Body of pancreas (tissue), 4 donors: Measurements from ENCODE around the gene USP50.

ENCODE experiments used
- POLR2A ChIP-seq, 3 donors: fragments of 450-650 bp; IDR thresholded peaks; one replicate each; pipeline ENCODE4 v1.6.1; 2016; ENCODE audit warnings: antibody characterized with exemption in 3 of 3, mild to moderate bottlenecking in 2 of 3
- TF ChIP-seq, protein P1 (sequence below), 7 experiments: fragments of 450-650 bp in 4 of 7; fragments of 200-600 bp in 3 of 7; sonication (generic) in 3 of 7; IDR thresholded peaks; one replicate each; pipeline ENCODE4 v1.5.1; 2016 to 2019; ENCODE audit warnings: antibody characterized with exemption in 7 of 7

DNA sequence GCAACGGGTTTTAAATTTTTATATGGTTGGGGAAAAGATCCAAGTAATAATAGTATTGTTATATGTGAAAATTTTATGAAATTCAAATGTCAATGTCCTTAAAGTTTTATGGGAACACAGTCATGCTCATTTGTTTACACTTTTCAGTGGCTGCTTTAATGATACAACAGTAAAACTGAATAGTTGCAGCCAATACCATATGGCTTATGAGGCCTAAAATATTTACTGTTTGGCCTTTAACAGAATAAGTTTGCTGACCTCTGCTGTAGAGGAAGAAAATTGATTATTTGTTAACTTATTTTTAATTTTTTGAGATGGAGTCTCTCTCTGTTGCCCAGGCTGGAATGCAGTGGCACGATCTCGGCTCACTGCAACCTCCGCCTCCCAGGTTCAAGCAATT is 44.7 kb downstream of the USP50 start:
- TF ChIP-seq POLR2A (IDR thresholded peaks at IDR 0.05) = no peak
- TF ChIP-seq, protein P1, sequence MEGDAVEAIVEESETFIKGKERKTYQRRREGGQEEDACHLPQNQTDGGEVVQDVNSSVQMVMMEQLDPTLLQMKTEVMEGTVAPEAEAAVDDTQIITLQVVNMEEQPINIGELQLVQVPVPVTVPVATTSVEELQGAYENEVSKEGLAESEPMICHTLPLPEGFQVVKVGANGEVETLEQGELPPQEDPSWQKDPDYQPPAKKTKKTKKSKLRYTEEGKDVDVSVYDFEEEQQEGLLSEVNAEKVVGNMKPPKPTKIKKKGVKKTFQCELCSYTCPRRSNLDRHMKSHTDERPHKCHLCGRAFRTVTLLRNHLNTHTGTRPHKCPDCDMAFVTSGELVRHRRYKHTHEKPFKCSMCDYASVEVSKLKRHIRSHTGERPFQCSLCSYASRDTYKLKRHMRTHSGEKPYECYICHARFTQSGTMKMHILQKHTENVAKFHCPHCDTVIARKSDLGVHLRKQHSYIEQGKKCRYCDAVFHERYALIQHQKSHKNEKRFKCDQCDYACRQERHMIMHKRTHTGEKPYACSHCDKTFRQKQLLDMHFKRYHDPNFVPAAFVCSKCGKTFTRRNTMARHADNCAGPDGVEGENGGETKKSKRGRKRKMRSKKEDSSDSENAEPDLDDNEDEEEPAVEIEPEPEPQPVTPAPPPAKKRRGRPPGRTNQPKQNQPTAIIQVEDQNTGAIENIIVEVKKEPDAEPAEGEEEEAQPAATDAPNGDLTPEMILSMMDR (IDR thresholded peaks at IDR 0.05) = no peak
